GM21423 (cell line): ENCODE data around the gene KCNAB1.

Experiments
- ATAC-seq: cut with Tn5 transposase; IDR thresholded peaks from one replicate; pipeline ENCODE4 v1.9.1; 2021; ENCODE audit warnings: mild to moderate bottlenecking, moderate library complexity; ENCODE audit not compliant: unreplicated experiment

KCNAB1 gene

GRCh38 chr3:156305672-156306071 is 185.3 kb downstream of the KCNAB1 start:
- no peak for ATAC-seq

- no peak for ATAC-seq
These were observed 187.3 kb downstream of the KCNAB1 start for GRCh38 chr3:156307704-156308103.

GRCh38 chr3:156311431-156311830 is 191.1 kb downstream of the KCNAB1 start:
- no peak for ATAC-seq

- ATAC-seq = no peak
These were observed 191.6 kb downstream of the KCNAB1 start for GRCh38 chr3:156311930-156312329.

- ATAC-seq = no peak
These were observed 195.7 kb downstream of the KCNAB1 start for GRCh38 chr3:156316076-156316475.

GRCh38 chr3:156317462-156318074 is 197.2 kb downstream of the KCNAB1 start:
- no peak for ATAC-seq

- ATAC-seq = no peak
These were observed 201.6 kb downstream of the KCNAB1 start for GRCh38 chr3:156321945-156322344.

- no peak for ATAC-seq
These were observed 203.1 kb downstream of the KCNAB1 start for GRCh38 chr3:156323466-156323865.

GRCh38 chr3:156330415-156330814 is 210.0 kb downstream of the KCNAB1 start:
- no peak for ATAC-seq

- no peak for ATAC-seq
These were observed 211.9 kb downstream of the KCNAB1 start for GRCh38 chr3:156332304-156332703.

- ATAC-seq = no peak
These were observed 214.6 kb downstream of the KCNAB1 start for GRCh38 chr3:156334841-156335545.

- no peak for ATAC-seq
These were observed 219.1 kb downstream of the KCNAB1 start for GRCh38 chr3:156339491-156339890.

GRCh38 chr3:156341332-156341731 is 221.0 kb downstream of the KCNAB1 start:
- no peak for ATAC-seq

GRCh38 chr3:156341831-156342416 is 221.5 kb downstream of the KCNAB1 start:
- ATAC-seq = peak; percentile 99

GRCh38 chr3:156344215-156344614 is 223.8 kb downstream of the KCNAB1 start:
- ATAC-seq = no peak

- no peak for ATAC-seq
These were observed 228.7 kb downstream of the KCNAB1 start for GRCh38 chr3:156349111-156349510.

- ATAC-seq = no peak
These were observed 229.6 kb downstream of the KCNAB1 start for GRCh38 chr3:156349978-156350377.

- ATAC-seq = no peak
These were observed 230.4 kb downstream of the KCNAB1 start for GRCh38 chr3:156350781-156351180.

GRCh38 chr3:156351783-156352182 is 231.4 kb downstream of the KCNAB1 start:
- ATAC-seq = no peak

- ATAC-seq = no peak
These were observed 232.3 kb downstream of the KCNAB1 start for GRCh38 chr3:156352728-156353127.

- no peak for ATAC-seq
These were observed 233.2 kb downstream of the KCNAB1 start for GRCh38 chr3:156353563-156353962.
